AG09309 (cell line): Measurements from ENCODE around the gene TTC12.
"Not testable (repeated sequence)": the region's sequence is repeated elsewhere in the genome, so short reads cannot be mapped to it uniquely, and the experiment has no call there.

Source experiments
- DNase-seq: peaks from one replicate; pipeline ENCODE4 v3.0.0-alpha.2; 2010; ENCODE audit warnings: low read depth
- H3K4me3 ChIP-seq: 2 replicates; pipeline ENCODE4 v1.5.1; 2011; ENCODE audit warnings: mild to moderate bottlenecking, low read depth, low read length, moderate library complexity; ENCODE audit not compliant: control insufficient read depth
- TF ChIP-seq, protein P1 (sequence below): IDR thresholded peaks from 2 replicates; pipeline ENCODE4 v1.5.1; 2011; ENCODE audit warnings: mild to moderate bottlenecking, low read depth, low read length, inconsistent platforms; ENCODE audit not compliant: insufficient read depth, control insufficient read depth; ENCODE audit errors: missing control alignments

TTC12 gene

DNA sequence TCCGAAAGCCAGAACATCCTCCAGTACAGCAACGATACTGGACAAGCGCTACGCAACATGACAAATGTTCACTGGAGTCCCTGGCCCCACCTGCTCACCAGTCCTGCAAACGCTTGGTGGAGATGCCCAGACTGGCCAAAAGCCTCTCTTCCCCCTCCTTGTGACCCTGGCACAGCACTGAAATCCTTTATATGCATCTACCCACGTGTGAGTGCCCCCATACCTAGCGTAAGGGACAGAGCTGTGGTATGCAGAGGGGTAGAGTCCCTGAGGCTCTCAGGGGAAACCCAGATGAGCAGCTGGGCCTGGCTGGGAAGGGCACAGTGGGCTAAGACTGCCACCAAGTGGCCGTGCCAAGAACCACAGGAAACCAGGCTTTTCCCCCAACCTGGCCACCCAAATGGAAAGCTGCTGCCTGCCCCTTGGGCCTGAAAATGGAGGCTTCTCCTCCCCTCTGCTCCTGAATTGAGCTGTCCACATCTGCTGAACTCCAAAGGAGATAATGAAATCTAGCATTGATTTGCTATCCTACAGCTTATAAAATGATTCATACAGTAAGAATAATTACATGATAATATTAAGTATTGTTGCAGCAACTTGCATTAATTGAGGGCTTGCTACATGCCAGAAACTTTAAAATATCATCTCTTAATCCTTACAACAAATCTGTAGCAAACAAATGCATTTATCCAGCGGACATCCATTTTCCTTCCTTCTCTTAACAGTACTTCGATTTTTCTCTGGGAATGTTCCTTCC, 24.8 kb upstream of the TTC12 start:
- DNase-seq: no peak
- TF ChIP-seq, protein P1, sequence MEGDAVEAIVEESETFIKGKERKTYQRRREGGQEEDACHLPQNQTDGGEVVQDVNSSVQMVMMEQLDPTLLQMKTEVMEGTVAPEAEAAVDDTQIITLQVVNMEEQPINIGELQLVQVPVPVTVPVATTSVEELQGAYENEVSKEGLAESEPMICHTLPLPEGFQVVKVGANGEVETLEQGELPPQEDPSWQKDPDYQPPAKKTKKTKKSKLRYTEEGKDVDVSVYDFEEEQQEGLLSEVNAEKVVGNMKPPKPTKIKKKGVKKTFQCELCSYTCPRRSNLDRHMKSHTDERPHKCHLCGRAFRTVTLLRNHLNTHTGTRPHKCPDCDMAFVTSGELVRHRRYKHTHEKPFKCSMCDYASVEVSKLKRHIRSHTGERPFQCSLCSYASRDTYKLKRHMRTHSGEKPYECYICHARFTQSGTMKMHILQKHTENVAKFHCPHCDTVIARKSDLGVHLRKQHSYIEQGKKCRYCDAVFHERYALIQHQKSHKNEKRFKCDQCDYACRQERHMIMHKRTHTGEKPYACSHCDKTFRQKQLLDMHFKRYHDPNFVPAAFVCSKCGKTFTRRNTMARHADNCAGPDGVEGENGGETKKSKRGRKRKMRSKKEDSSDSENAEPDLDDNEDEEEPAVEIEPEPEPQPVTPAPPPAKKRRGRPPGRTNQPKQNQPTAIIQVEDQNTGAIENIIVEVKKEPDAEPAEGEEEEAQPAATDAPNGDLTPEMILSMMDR: peak; percentile 97
- H3K4me3 ChIP-seq: no peak overlapping the region

DNA sequence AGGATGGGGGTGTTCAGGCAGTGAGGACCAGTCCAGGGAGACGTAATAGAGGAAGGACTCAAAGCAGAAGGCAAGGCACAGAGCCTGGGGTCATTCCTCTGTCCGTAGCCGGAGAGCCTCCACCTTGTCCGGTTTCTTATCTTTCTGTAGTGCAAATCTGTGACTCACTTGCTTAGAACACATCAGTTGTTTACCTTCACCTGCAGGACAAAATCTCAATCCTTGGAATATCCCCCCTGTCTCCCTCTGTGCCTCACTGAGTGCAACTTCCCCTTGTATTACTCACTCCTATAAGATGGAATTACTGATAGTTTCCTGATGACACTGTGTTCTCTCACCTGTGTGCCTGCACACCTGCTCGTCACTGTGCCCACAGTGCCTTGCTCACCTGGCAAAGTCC, 20.4 kb upstream of the TTC12 start:
- TF ChIP-seq, protein P1: no peak
- no peak for DNase-seq
- no peak overlapping the region for H3K4me3 ChIP-seq

DNA sequence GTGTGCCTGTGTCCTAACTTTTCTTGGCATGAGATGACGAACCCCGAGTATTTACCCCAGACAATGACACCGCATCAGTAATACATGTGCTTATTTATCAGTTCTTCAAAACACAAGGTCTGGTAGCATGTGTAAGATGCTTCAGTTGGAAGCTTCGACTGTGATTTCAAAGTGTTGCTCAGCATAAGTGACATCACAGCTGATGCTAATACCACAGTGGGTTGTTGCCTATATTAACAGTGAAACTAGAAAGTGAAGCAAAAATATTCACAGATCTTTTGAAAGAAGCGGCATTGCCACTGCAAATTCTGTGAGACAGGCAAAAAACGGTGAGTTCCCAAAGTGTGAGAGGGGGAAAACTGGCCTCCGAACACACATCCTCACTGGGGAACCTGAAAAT, 18.4 kb upstream of the TTC12 start:
- DNase-seq: no peak
- TF ChIP-seq, protein P1: no peak
- H3K4me3 ChIP-seq: no peak overlapping the region

DNA sequence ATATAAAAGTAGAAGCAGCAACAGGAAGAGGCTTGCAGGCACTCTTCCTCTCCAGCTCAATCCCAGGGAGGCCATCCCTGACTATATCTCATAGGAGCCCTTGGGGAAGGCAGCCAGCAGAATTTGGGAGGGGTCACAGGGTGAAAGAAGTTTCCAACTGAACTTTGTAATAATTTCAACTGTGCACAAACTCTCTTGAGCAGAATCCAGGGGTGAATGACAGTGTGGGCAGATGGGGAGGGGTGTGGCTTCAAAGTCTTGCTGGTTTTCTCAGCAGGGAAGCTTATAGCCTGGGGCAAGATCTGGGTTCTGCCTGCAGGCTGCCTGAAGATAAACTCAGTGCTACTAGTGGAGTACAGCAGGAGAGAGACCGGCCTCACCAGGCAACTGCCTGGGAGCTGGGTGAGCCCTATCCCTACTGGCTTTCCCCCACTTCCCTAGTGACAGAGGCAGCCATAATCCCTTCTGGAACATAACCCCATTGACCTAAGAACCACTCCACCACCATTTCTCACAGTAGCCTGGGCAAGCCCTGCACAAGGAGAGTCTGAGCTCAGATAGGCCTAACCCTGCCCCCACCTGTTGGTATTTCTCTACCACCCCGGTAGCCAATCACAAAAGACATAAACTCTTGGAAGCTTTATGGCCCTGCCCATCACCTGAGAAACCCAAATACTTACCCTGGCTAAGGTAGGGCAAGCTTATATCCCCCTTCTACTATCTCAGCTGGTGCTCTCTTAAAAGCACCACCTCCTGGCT, 17.8 kb upstream of the TTC12 start:
- no peak overlapping the region for H3K4me3 ChIP-seq
- no peak for DNase-seq
- TF ChIP-seq, protein P1: no peak

DNA sequence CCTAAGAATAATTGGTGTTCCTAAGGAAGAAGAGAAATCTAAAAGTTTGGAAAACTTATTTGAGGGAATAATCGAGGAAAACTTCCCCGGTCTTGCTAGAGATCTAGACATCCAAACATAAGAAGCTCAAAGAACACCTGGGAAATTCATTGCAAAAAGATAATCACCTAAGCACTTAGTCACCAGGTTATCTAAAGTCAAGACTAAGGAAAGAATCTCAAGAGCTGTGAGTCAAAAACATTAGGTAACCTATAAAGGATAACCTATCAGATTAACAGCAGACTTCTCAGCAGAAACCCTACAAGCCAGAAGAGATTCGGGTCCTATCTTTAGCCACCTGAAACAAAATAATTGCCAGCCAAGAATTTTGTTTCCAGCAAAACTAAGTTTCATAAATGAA, 15.9 kb upstream of the TTC12 start:
- not testable (repeated sequence) for DNase-seq, H3K4me3 ChIP-seq

DNA sequence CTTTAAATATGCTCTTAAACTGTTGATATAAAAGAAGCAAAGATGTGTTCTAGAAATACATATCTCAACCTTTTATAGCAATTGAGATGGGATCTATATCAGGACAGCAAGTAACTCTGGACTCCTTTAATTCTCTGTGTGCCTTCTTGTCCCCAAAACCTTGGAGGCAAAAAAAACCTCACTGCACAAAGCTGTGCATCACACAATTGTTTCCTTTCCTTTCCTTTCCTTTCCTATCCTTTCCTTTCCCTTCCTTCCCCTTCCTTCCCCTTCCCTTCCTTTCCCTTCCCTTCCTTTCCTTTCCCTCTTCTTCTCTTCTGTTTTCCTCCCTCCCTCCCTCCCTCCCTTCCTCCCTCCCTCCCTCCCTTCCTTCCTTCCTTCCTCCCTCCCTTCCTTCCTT, 9.5 kb upstream of the TTC12 start:
- H3K4me3 ChIP-seq: no peak overlapping the region
- TF ChIP-seq, protein P1: no peak
- no peak for DNase-seq
